OCI-LY7 (cell line): ENCODE data around the gene GSX2. TPM values are rescaled to one million over a fixed set of nuclear protein-coding genes. Genes with fewer than 3 reads are reported as not detected.
"Not testable (repeated sequence)": the region's sequence is repeated elsewhere in the genome, so short reads cannot be mapped to it uniquely, and the experiment has no call there.

Source experiments
- Bru-seq: library from RNA; stranded (reverse); fragments of 400-500 nt; gene quantifications from one replicate; lab custom pipeline; 2021; lab: Mats Ljungman, UMichigan
- BruChase-seq, 2 experiments: library from RNA; stranded (reverse); fragments of 400-500 nt; gene quantifications; one replicate each; lab custom pipeline; 2021; lab: Mats Ljungman, UMichigan
- BruUV-seq: library from RNA; stranded (reverse); fragments of 400-500 nt; replicated peaks from 2 replicates; lab custom pipeline; 2021; lab: Mats Ljungman, UMichigan
- CTCF ChIA-PET: fragments of 300-600 bp; sonication (Branson Sonifier 250); formaldehyde crosslinking; loops from one replicate; lab custom pipeline; 2022; ENCODE audit warnings: antibody characterized with exemption; ENCODE audit not compliant: unreplicated experiment; lab: Charles Lee
- POLR2A ChIA-PET: fragments of 300-600 bp; sonication (Branson Sonifier 250); formaldehyde crosslinking; loops from one replicate; lab custom pipeline; 2022; ENCODE audit warnings: antibody characterized with exemption; lab: Charles Lee
- DNase-seq: peaks from one replicate; pipeline ENCODE4 v3.0.0-alpha.2; 2015; ENCODE audit warnings: low spot score
- H2AFZ ChIP-seq: fragments of 200-600 bp; sonication (generic), shearing (Covaris generic); 2 replicates; pipeline ENCODE4 v1.6.1; 2014; ENCODE audit warnings: mild to moderate bottlenecking, antibody characterized with exemption, low read length, moderate library complexity
- H3K27ac ChIP-seq: fragments of 200-600 bp; sonication (generic); 2 replicates; pipeline ENCODE4 v1.5.1; 2014; ENCODE audit warnings: mixed run types, low read depth, mild to moderate bottlenecking, moderate library complexity, low read length, inconsistent platforms; ENCODE audit not compliant: poor library complexity, severe bottlenecking
- H3K36me3 ChIP-seq: fragments of 200-600 bp; sonication (generic); 2 replicates; pipeline ENCODE4 v1.6.1; 2014; ENCODE audit warnings: mild to moderate bottlenecking, antibody characterized with exemption, low read length, moderate library complexity, mixed read lengths; ENCODE audit not compliant: insufficient read depth
- H3K4me1 ChIP-seq: fragments of 200-600 bp; sonication (generic); 2 replicates; pipeline ENCODE4 v1.5.1; 2014; ENCODE audit warnings: mild to moderate bottlenecking, low read length; ENCODE audit not compliant: insufficient read depth, poor library complexity, severe bottlenecking
- H3K4me2 ChIP-seq: fragments of 200-600 bp; sonication (generic); 2 replicates; pipeline ENCODE4 v1.6.1; 2014; ENCODE audit warnings: mild to moderate bottlenecking, low read length
- H3K4me3 ChIP-seq: fragments of 200-600 bp; sonication (generic); 2 replicates; pipeline ENCODE4 v1.5.1; 2014; ENCODE audit warnings: mild to moderate bottlenecking, low read depth, low read length; ENCODE audit not compliant: poor library complexity, severe bottlenecking
- H3K79me2 ChIP-seq: fragments of 200-600 bp; sonication (generic); 2 replicates; pipeline ENCODE4 v1.6.1; 2016; ENCODE audit warnings: low read depth, mild to moderate bottlenecking, low read length, moderate library complexity, mixed read lengths; ENCODE audit not compliant: insufficient read depth
- H3K9me2 ChIP-seq: fragments of 200-600 bp; sonication (generic); 2 replicates; pipeline ENCODE4 v1.6.1; 2016; ENCODE audit warnings: mild to moderate bottlenecking, low read length, mixed read lengths; ENCODE audit not compliant: insufficient read depth
- H3K9me3 ChIP-seq: fragments of 200-600 bp; sonication (generic); 2 replicates; pipeline ENCODE4 v1.6.1; 2014; ENCODE audit warnings: mild to moderate bottlenecking, mixed run types, low read length, mixed read lengths
- H4K20me1 ChIP-seq: fragments of 200-600 bp; sonication (generic); 2 replicates; pipeline ENCODE4 v1.6.1; 2014; ENCODE audit warnings: mild to moderate bottlenecking, antibody characterized with exemption, low read length, moderate library complexity, mixed read lengths; ENCODE audit not compliant: insufficient read depth
- CTCF ChIP-seq: fragments of 200-600 bp; sonication (generic); conservative IDR thresholded peaks from 2 replicates; pipeline ENCODE4 v1.5.1; 2014; ENCODE audit warnings: mild to moderate bottlenecking, antibody characterized with exemption, low read length, moderate library complexity, mixed read lengths
- EZH2phosphoT487 ChIP-seq: fragments of 200-600 bp; sonication (generic); IDR thresholded peaks from 2 replicates; pipeline ENCODE4 v1.6.1; 2018; ENCODE audit warnings: low read depth, borderline replicate concordance, mild to moderate bottlenecking, mixed run types, antibody characterized with exemption, low read length, moderate library complexity, mixed read lengths
- intact Hi-C: fragments of 100-400 bp; cut with micrococcal nuclease; formaldehyde crosslinking; loops from one replicate; pipeline ENCODE4 v1.10.0; 2022; ENCODE audit not compliant: unreplicated experiment
- long read RNA-seq: library from polyadenylated mRNA; stranded (forward); transcript quantifications from one replicate; pipeline ENCODE4 v2.0.0, GENCODE V29; 2022
- total RNA-seq, 2 experiments: library from RNA; depleted of rRNA in 1 of 2; stranded (reverse); fragments of >200 nt in 1 of 2; shearing (Covaris generic) in 1 of 2; gene quantifications; 2 replicates each; pipeline ENCODE4 v1.2.3, GENCODE V29; 2014 to 2022

GSX2 gene
- total RNA-seq (2014; rRNA removed; shearing (Covaris generic)) (not detected in 2 replicates), total RNA-seq (2022) (not detected in 2 replicates), Bru-seq, nascent RNA (not detected), BruChase-seq, experiment 1, labeled RNA remaining after a 6-hour chase (not detected), BruChase-seq, experiment 2, labeled RNA remaining after a 2-hour chase (not detected)
- long read RNA-seq, result 0 reads

GRCh38 chr4:54099748-54100574 is at the start of gene GSX2:
Gene GSX2, plus strand, starts transcription at chr4:54100163. Its CDS starts 182 bp downstream, at chr4:54100345.
- POLR2A ChIA-PET, result interaction anchor here (1.1 kb wide), 1 partner anchor 10 kb away, joined by 5 read pairs; no protein-coding TSS in a partner anchor

GRCh38 chr4:54050214-54050904 is 49.6 kb upstream of the GSX2 start:
- CTCF ChIA-PET, result no interaction called here
- Histone ChIP-seq H3K36me3 (peaks cover 42% of the 10 kb centered on the region), H3K27ac (no peak overlapping the region), H3K4me1 (peaks cover 8% of the 10 kb centered on the region), H3K9me2 (no peaks in the 10 kb centered on the region), H3K9me3 (peaks cover 3% of the 10 kb centered on the region; the same call in 1 of the 2 replicates), H3K4me3 (no peak overlapping the region), H3K79me2 (peaks cover 72% of the 10 kb centered on the region), H4K20me1 (0 out of 2 replicates have a peak, but pooled peaks cover 5% of the 10 kb centered on the region), H3K4me2 (no peak overlapping the region), H2AFZ (no peak overlapping the region)
- intact Hi-C loops, result no loop called here
- BruUV-seq, result no TSS peak
- DNase-seq, result no peak
- TF ChIP-seq CTCF (no peak), EZH2phosphoT487 (no peak)
- POLR2A ChIA-PET, result interaction anchor here (0.5 to 1.9 kb wide), 5 partner anchors 8 to 964 kb away, joined by 3 to 6 read pairs (median 3); no protein-coding TSS in a partner anchor

More at GRCh38 chr4:54099748-54100574, at the start of gene GSX2:
- CTCF ChIA-PET, result no interaction called here
- H3K79me2 ChIP-seq, result no peaks in the 10 kb centered on the region
- H2AFZ ChIP-seq, result peak within 1 kb of the TSS; percentile 77
- DNase-seq, result no peak
- H3K4me3 ChIP-seq, result no peak within 1 kb of the TSS
- H3K9me2 ChIP-seq, result no peaks in the 10 kb centered on the region
- no peaks in the 10 kb centered on the region for H3K36me3 ChIP-seq
- H3K4me2 ChIP-seq, result peak within 1 kb of the TSS; percentile 36
- no peaks in the 10 kb centered on the region for H3K9me3 ChIP-seq
- no TSS peak for BruUV-seq
- no peaks in the 10 kb centered on the region for H4K20me1 ChIP-seq
- peaks cover 31% of the 10 kb centered on the region for H3K4me1 ChIP-seq
- TF ChIP-seq EZH2phosphoT487 (no peak), CTCF (no peak)
- H3K27ac ChIP-seq, result no peak within 1 kb of the TSS
- intact Hi-C loops, result no loop called here

GRCh38 chr4:54053322-54053721 is 46.6 kb upstream of the GSX2 start:
- POLR2A ChIA-PET, result interaction anchor here (0.7 to 1.4 kb wide), 5 partner anchors 14 to 115 kb away, joined by 3 to 6 read pairs (median 3); no protein-coding TSS in a partner anchor
- not testable (repeated sequence) for H4K20me1 ChIP-seq

More at GRCh38 chr4:54053322-54053721, 46.6 kb upstream of the GSX2 start:
- intact Hi-C loops, H3K4me2 ChIP-seq, H3K27ac ChIP-seq, DNase-seq, H2AFZ ChIP-seq, H3K9me3 ChIP-seq, BruUV-seq, H3K9me2 ChIP-seq, H3K4me3 ChIP-seq, CTCF ChIA-PET: not testable (repeated sequence)
- Histone ChIP-seq H3K36me3 (peaks cover 40% of the 10 kb centered on the region), H3K79me2 (peaks cover 100% of the 10 kb centered on the region), H3K4me1 (peaks cover 37% of the 10 kb centered on the region)
